Medulla oblongata (tissue), 1 donor: ENCODE measurements around the gene RAB7A.

Experiments used
- DNase-seq: peaks from one replicate; pipeline ENCODE4 v3.0.0-alpha.2; 2015; ENCODE audit errors: extremely low spot score

The RAB7A gene

GRCh38 chr3:128726023-128727016 is at the start of gene RAB7A:
Gene RAB7A (plus strand): TSS chr3:128726183. CDS start chr3:128795368, 69,185 bp downstream.
- DNase-seq, result peak; percentile 99

DNA sequence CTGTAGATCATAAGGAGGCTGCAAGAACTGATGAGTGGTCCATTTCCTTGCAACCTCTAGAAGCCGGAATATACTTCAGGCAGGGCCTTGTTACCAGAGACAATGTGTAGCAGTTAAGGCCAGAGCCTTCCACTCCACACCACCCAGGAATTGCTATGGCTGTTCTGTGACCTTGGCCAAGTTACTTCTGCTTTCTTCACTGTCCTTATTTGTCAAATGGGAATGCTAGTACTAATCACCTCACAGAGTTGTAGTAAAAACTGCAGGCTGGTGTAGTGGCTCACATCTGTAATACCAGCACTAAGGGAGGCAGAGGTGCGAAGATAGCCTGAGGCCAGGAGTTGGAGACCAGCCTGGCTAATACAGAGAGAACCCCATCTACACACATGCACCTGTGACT is 46.6 kb upstream of the RAB7A start:
- DNase-seq, result no peak

- DNase-seq, result peak; percentile 98
These were observed 45.2 kb upstream of the RAB7A start for GRCh38 chr3:128680603-128681368.

GRCh38 chr3:128681369-128681829 is 44.6 kb upstream of the RAB7A start:
- DNase-seq, result peak; percentile 62

DNA sequence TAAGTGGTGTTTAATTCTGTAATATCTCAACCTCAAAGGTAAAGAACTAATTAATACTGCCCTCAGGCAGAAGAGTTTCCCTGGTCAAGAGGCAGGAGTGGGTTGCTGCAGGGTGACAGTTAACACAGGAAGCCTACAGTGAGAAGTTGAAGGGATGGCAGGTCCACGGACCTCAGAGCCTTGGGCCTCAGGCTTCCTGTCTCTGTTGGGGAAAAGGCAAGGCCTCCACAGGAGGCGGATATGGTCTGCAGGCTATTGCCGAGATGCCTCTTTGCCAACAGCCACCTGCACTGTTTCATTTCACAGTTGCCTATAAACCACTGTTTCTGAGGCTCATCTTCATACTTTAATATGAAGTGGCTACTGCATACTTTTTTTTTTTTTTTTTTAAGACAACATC is 42.0 kb upstream of the RAB7A start:
- DNase-seq, result no peak

DNA sequence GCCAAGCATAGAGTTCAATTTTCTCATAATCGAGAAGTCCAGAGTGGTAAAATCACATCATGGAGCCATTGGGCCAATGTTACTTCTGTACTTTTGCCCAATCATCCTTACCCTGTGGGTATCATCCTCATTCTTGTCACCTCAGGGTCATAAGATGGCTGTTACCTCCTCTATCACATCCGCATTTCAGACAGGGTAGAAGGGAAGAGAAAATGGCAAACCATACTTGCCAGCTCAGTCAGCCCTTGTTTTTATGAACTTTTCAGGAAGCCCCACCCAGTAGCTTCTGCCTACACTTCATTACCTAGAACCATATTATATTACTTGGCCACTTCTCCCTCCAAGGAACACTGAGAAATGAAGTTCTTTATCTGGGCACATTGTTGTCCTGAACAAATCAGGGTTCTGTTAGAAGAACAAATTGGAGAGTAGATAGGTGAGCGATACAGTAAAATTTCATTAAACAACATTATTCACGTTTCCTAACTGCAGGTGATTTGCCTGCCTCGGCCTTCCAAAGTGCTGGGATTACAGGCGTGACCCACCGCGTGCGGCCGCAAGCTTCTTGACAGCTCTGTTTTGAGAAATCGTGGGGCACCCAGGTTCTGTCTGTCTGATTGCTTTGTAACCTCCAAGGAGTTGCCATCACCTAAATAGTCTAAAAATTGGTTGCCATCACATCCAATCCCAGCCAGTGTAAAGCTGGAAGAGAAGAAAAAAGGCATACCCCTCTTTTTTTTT is 40.8 kb upstream of the RAB7A start:
- DNase-seq, result no peak

- DNase-seq, result no peak
These were observed 39.5 kb upstream of the RAB7A start for GRCh38 chr3:128686465-128686864.

- DNase-seq, result no peak
These were observed 36.9 kb upstream of the RAB7A start for GRCh38 chr3:128689060-128689459.

GRCh38 chr3:128693696-128694095 is 32.3 kb upstream of the RAB7A start:
- DNase-seq, result no peak

- DNase-seq, result no peak
These were observed 28.6 kb upstream of the RAB7A start for GRCh38 chr3:128697341-128697740.

- DNase-seq, result peak; percentile 33
These were observed 27.6 kb upstream of the RAB7A start for GRCh38 chr3:128698211-128699047.

GRCh38 chr3:128701342-128702212 is 24.4 kb upstream of the RAB7A start:
- no peak for DNase-seq

- no peak for DNase-seq
These were observed 23.6 kb upstream of the RAB7A start for GRCh38 chr3:128702391-128702790.

DNA sequence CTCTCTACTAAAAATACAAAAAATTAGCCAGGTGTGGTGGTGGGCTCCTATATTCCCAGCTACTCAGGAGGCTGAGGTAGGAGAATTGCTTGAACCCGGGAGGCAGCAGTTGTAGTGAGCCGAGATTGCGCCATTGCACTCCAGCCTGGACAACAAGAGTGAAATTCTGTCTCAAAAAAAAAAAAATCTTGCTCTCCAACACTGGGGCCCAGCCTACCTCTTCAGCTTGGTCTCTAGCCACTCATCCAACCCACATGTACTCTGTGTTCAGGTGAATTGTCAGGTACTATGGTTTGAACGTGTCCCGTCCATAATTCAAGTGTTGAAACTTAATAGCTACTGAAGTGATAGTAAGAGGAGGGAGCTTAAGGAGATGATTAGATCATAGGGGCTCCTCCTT is 22.4 kb upstream of the RAB7A start:
- DNase-seq, result no peak

DNA sequence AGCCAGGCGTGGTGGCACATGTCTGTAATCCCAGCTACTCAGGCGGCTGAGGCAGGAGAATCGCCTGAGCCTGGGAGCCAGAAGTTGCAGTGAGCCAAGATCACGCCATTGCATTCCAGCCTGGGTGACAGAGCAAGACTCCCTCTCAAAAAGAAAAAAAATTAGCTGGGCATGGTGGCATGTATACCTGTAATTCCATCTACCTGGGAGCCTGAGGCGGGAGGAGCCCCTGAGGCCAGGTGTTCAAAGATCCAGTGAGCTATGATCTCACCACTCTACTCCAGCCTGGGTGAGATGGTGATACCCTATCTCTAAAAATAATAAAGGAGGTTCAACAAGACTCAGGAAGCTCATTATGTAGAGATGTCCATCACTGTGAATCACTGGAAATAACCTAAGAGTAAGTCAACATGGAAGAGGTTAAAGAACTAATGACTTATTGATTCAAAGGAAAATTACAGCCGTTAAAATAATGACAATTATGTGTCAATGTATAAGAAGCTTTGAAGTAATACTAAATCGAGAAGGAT is 19.8 kb upstream of the RAB7A start:
- DNase-seq, result no peak

GRCh38 chr3:128707928-128708494 is 18.0 kb upstream of the RAB7A start:
- no peak for DNase-seq

GRCh38 chr3:128709038-128709437 is 16.9 kb upstream of the RAB7A start:
- no peak for DNase-seq

- DNase-seq, result no peak
These were observed 16.3 kb upstream of the RAB7A start for GRCh38 chr3:128709506-128710210.
